ENCODE results near the gene CEP78. TPM values are rescaled to one million over a fixed set of nuclear protein-coding genes. Genes with fewer than 3 reads are reported as not detected.

Gene CEP78
- total RNA-seq, 1 donor from 2014 or later, result 9.3 TPM

GRCh38 chr9:78298046-78298765 lies 62.3 kb downstream of the CEP78 start:
- peak in 1 of 2 donors; percentile 37 for DNase-seq (ENCODE audit: extremely low spot score in 2 of 2)
- no peaks in the 10 kb centered on the region for H3K36me3 ChIP-seq
- no peaks in the 10 kb centered on the region for H3K27me3 ChIP-seq
- peak overlapping the region; percentile 55 to 59 for H3K4me3 ChIP-seq
- no peak overlapping the region for H3K27ac ChIP-seq
- intact Hi-C loops (cut with DNase I), result no loop called here
- TF ChIP-seq CTCF (IDR thresholded peaks at IDR 0.05), result no peak
- TF ChIP-seq POLR2A (IDR thresholded peaks at IDR 0.05), result no peak
- no peak for TF ChIP-seq POLR2AphosphoS5 (IDR thresholded peaks at IDR 0.05; ENCODE audit: insufficient read depth in 1 of 2, low read depth in 1 of 2)
- peaks cover 29% of the 10 kb centered on the region for H3K4me1 ChIP-seq
- H3K9me3 ChIP-seq, result no peaks in the 10 kb centered on the region

- no peak for TF ChIP-seq POLR2A (IDR thresholded peaks at IDR 0.05)
- TF ChIP-seq CTCF (IDR thresholded peaks at IDR 0.05), result no peak
- TF ChIP-seq POLR2AphosphoS5 (IDR thresholded peaks at IDR 0.05; ENCODE audit: insufficient read depth in 1 of 2, low read depth in 1 of 2), result no peak
- no peak for DNase-seq (ENCODE audit: extremely low spot score in 2 of 2)
- intact Hi-C loops (cut with DNase I), result no loop called here
- no peak overlapping the region for H3K4me3 ChIP-seq
- H3K9me3 ChIP-seq, result no peaks in the 10 kb centered on the region
- H3K27ac ChIP-seq, result no peak overlapping the region
- H3K36me3 ChIP-seq, result no peaks in the 10 kb centered on the region
- H3K27me3 ChIP-seq, result no peaks in the 10 kb centered on the region
- H3K4me1 ChIP-seq, result peaks cover 29% of the 10 kb centered on the region
Measured at GRCh38 chr9:78300209-78300608, 64.3 kb downstream of the CEP78 start.

- Histone ChIP-seq H3K4me3 (no peak overlapping the region), H3K36me3 (no peaks in the 10 kb centered on the region), H3K27me3 (no peaks in the 10 kb centered on the region), H3K4me1 (peaks cover 19% of the 10 kb centered on the region), H3K27ac (no peak overlapping the region), H3K9me3 (no peaks in the 10 kb centered on the region)
- no peak for DNase-seq (ENCODE audit: extremely low spot score in 2 of 2)
- TF ChIP-seq POLR2A (IDR thresholded peaks at IDR 0.05) (no peak), POLR2AphosphoS5 (IDR thresholded peaks at IDR 0.05; ENCODE audit: insufficient read depth in 1 of 2, low read depth in 1 of 2) (no peak), CTCF (IDR thresholded peaks at IDR 0.05) (no peak)
- intact Hi-C loops (cut with DNase I), result no loop called here
Measured at GRCh38 chr9:78301466-78301865, 65.6 kb downstream of the CEP78 start.

GRCh38 chr9:78303377-78304062 lies 67.6 kb downstream of the CEP78 start:
- H3K36me3 ChIP-seq, result no peaks in the 10 kb centered on the region
- intact Hi-C loops (cut with DNase I), result no loop called here
- H3K4me1 ChIP-seq, result no peaks in the 10 kb centered on the region
- no peak for DNase-seq (ENCODE audit: extremely low spot score in 2 of 2)
- no peak overlapping the region for H3K4me3 ChIP-seq
- TF ChIP-seq POLR2A (IDR thresholded peaks at IDR 0.05) (no peak), POLR2AphosphoS5 (IDR thresholded peaks at IDR 0.05; ENCODE audit: insufficient read depth in 1 of 2, low read depth in 1 of 2) (no peak), CTCF (IDR thresholded peaks at IDR 0.05) (no peak)
- no peaks in the 10 kb centered on the region for H3K9me3 ChIP-seq
- H3K27me3 ChIP-seq, result no peaks in the 10 kb centered on the region
- no peak overlapping the region for H3K27ac ChIP-seq

- Histone ChIP-seq H3K4me3 (no peak overlapping the region), H3K9me3 (no peaks in the 10 kb centered on the region), H3K4me1 (no peaks in the 10 kb centered on the region), H3K36me3 (no peaks in the 10 kb centered on the region), H3K27me3 (no peaks in the 10 kb centered on the region), H3K27ac (no peak overlapping the region)
- TF ChIP-seq POLR2AphosphoS5 (IDR thresholded peaks at IDR 0.05; ENCODE audit: insufficient read depth in 1 of 2, low read depth in 1 of 2) (no peak), CTCF (IDR thresholded peaks at IDR 0.05) (no peak), POLR2A (IDR thresholded peaks at IDR 0.05) (no peak)
- no peak for DNase-seq (ENCODE audit: extremely low spot score in 2 of 2)
- intact Hi-C loops (cut with DNase I), result no loop called here
Measured at GRCh38 chr9:78304357-78304756, 68.5 kb downstream of the CEP78 start.
